G401.6 (cell line): Measurements from ENCODE around the gene KLHL6.

ENCODE experiments used
- FAIRE-seq: peaks from 2 replicates; lab custom pipeline; 2012; peaks lifted over from hg19 to GRCh38; lab: Jason Lieb, UNC

KLHL6 gene

GRCh38 chr3:183563536-183563874 is 8.0 kb upstream of the KLHL6 start:
- no peak for FAIRE-seq

GRCh38 chr3:183560607-183561006 is 5.1 kb upstream of the KLHL6 start:
- no peak for FAIRE-seq

GRCh38 chr3:183558495-183558894 is 3.0 kb upstream of the KLHL6 start:
- no peak for FAIRE-seq

- no peak for FAIRE-seq
Measured at GRCh38 chr3:183556722-183557121, 1.2 kb upstream of the KLHL6 start.

- FAIRE-seq = no peak
Measured at GRCh38 chr3:183554377-183554776, 1.1 kb downstream of the KLHL6 start.

GRCh38 chr3:183553334-183554026 is 2.0 kb downstream of the KLHL6 start:
- FAIRE-seq = no peak

GRCh38 chr3:183551930-183552329 is 3.6 kb downstream of the KLHL6 start:
- no peak for FAIRE-seq

GRCh38 chr3:183548262-183548769 is 7.2 kb downstream of the KLHL6 start:
- FAIRE-seq = no peak

- no peak for FAIRE-seq
Measured at GRCh38 chr3:183546625-183547024, 8.9 kb downstream of the KLHL6 start.

- no peak for FAIRE-seq
Measured at GRCh38 chr3:183545708-183546107, 9.8 kb downstream of the KLHL6 start.

GRCh38 chr3:183542355-183542754 is 13.2 kb downstream of the KLHL6 start:
- FAIRE-seq = no peak

- FAIRE-seq = no peak
Measured at GRCh38 chr3:183541738-183542137, 13.8 kb downstream of the KLHL6 start.

GRCh38 chr3:183541235-183541655 is 14.3 kb downstream of the KLHL6 start:
- no peak for FAIRE-seq

GRCh38 chr3:183540501-183541234 is 14.8 kb downstream of the KLHL6 start:
- no peak for FAIRE-seq

- no peak for FAIRE-seq
Measured at GRCh38 chr3:183539811-183540210, 15.7 kb downstream of the KLHL6 start.

GRCh38 chr3:183538486-183538885 is 17.0 kb downstream of the KLHL6 start:
- FAIRE-seq = no peak

- FAIRE-seq = no peak
Measured at GRCh38 chr3:183537295-183537730, 18.2 kb downstream of the KLHL6 start.

GRCh38 chr3:183536238-183536880 is 19.1 kb downstream of the KLHL6 start:
- FAIRE-seq = no peak

- no peak for FAIRE-seq
Measured at GRCh38 chr3:183534249-183534648, 21.3 kb downstream of the KLHL6 start.

- FAIRE-seq = no peak
Measured at GRCh38 chr3:183533412-183534132, 21.9 kb downstream of the KLHL6 start.

- no peak for FAIRE-seq
Measured at GRCh38 chr3:183532620-183533411, 22.7 kb downstream of the KLHL6 start.

- FAIRE-seq = no peak
Measured at GRCh38 chr3:183529717-183530116, 25.8 kb downstream of the KLHL6 start.
